Effector memory CD4-positive, alpha-beta T cell (primary cell): ENCODE measurements around the gene PPP4R4.

ENCODE experiments used
- DNase-seq, 3 donors: peaks; one replicate each; pipeline ENCODE4 v3.0.0-alpha.2; 2020
- H3K27ac ChIP-seq: 2 replicates; pipeline ENCODE4 v1.7.0; 2013; ENCODE audit warnings: mild to moderate bottlenecking, low read length, moderate library complexity; ENCODE audit not compliant: insufficient read depth, poor library complexity, severe bottlenecking
- H3K27me3 ChIP-seq: replicated peaks from 2 replicates; pipeline ENCODE4 v1.7.0; 2013; ENCODE audit warnings: mild to moderate bottlenecking, low read length; ENCODE audit not compliant: insufficient read depth, control insufficient read depth, poor library complexity, severe bottlenecking
- H3K36me3 ChIP-seq: 2 replicates; pipeline ENCODE4 v1.7.0; 2013; ENCODE audit warnings: mild to moderate bottlenecking, low read length, moderate library complexity; ENCODE audit not compliant: control insufficient read depth, insufficient read depth
- H3K4me1 ChIP-seq: 2 replicates; pipeline ENCODE4 v1.7.0; 2013; ENCODE audit warnings: low read length, mild to moderate bottlenecking; ENCODE audit not compliant: control insufficient read depth, insufficient read depth, poor library complexity, severe bottlenecking
- H3K4me3 ChIP-seq: 2 replicates; pipeline ENCODE4 v1.7.0; 2013; ENCODE audit warnings: low read length, low read depth, mild to moderate bottlenecking; ENCODE audit not compliant: insufficient read depth, poor library complexity, severe bottlenecking
- H3K9me3 ChIP-seq: 2 replicates; pipeline ENCODE4 v1.7.0; 2013; ENCODE audit warnings: mild to moderate bottlenecking, low read length, moderate library complexity; ENCODE audit not compliant: control insufficient read depth

Gene PPP4R4

DNA sequence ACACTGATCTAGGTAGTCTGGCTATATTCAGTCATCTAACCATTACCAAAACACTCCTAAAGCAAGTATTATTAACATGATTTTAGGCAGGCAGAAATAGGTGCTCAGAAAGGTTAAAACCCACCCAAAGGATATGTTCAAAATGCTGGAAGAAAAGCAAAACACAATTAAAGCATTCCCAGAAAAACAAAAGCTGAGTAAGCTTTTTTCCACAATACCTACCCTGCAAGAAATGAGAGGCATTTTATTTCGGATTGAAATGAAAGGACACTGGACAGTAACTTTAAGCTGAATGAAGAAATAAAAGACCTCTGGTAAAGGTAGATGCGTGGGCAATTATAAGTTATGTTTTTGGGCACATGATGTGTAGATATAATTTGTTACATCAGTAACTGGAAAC, 140.8 kb downstream of the PPP4R4 start:
- Histone ChIP-seq H3K27me3 (no peaks in the 10 kb centered on the region), H3K4me3 (no peak overlapping the region), H3K36me3 (no peaks in the 10 kb centered on the region), H3K27ac (no peak overlapping the region), H3K9me3 (no peaks in the 10 kb centered on the region), H3K4me1 (no peaks in the 10 kb centered on the region)
- no peak for DNase-seq

DNA sequence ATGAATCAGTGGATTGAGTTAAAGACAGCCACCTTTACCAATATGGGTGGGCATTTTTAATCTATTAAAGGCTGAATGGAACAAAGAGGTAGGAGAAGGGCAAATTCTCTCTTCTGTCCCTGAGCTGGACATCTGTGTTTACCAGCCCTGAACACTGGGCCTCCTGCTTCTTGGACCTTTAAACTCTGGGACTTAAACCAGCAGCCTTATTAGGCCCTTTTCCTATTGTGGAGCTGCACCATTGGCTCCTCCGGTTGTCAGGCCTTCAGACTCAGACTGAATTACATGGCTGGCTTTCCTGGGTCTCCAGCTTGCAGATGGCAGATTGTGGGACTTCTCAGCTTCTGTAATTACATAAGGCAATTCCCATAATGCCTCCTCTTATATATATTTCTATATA, 142.6 kb downstream of the PPP4R4 start:
- no peak overlapping the region for H3K4me3 ChIP-seq
- no peaks in the 10 kb centered on the region for H3K9me3 ChIP-seq
- no peaks in the 10 kb centered on the region for H3K27me3 ChIP-seq
- H3K36me3 ChIP-seq, result no peaks in the 10 kb centered on the region
- H3K4me1 ChIP-seq, result no peaks in the 10 kb centered on the region
- no peak overlapping the region for H3K27ac ChIP-seq
- DNase-seq, result no peak

DNA sequence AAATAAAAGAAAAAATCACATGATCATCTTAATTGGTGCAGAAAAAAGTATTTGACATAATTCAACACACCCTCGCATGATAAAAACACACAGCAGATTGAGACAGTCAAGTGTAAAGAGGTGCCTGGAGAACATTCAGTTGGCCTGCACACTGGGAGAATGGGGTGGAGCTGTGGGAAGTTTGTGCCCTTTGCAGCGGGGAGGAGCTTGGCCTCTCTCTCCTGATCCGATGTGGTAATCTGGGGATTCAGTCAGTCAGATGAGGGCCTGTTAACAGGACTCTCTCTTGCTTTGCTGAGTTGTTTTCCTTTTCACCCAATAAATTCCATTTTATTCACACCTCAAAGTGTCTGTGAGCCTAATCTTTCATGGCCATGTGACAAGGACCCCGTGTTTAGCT, 143.1 kb downstream of the PPP4R4 start:
- no peak overlapping the region for H3K4me3 ChIP-seq
- H3K36me3 ChIP-seq, result no peaks in the 10 kb centered on the region
- H3K27ac ChIP-seq, result no peak overlapping the region
- no peak for DNase-seq
- no peaks in the 10 kb centered on the region for H3K27me3 ChIP-seq
- H3K9me3 ChIP-seq, result no peaks in the 10 kb centered on the region
- no peaks in the 10 kb centered on the region for H3K4me1 ChIP-seq

DNA sequence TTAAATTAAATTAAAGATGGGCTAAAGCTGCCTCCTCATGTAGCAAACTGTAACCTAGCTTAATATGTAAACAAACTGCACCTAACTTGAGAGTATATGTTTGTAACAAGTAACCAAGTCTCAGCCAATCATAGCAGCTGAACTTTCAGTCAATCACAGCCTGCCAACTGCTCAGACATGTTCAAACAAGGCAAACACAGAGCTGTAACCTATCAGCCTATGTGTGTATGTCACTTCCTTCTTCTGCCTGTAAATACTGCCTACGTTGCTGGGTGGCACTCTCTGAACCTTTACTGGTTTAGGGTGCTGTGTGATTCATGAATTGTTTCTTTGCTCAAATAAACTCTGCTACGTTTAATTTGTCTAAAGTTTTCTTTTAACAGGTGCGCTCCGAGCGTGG, 146.1 kb downstream of the PPP4R4 start:
- no peak overlapping the region for H3K27ac ChIP-seq
- no peaks in the 10 kb centered on the region for H3K27me3 ChIP-seq
- no peak overlapping the region for H3K4me3 ChIP-seq
- no peaks in the 10 kb centered on the region for H3K4me1 ChIP-seq
- H3K36me3 ChIP-seq, result no peaks in the 10 kb centered on the region
- H3K9me3 ChIP-seq, result no peaks in the 10 kb centered on the region
- no peak for DNase-seq

DNA sequence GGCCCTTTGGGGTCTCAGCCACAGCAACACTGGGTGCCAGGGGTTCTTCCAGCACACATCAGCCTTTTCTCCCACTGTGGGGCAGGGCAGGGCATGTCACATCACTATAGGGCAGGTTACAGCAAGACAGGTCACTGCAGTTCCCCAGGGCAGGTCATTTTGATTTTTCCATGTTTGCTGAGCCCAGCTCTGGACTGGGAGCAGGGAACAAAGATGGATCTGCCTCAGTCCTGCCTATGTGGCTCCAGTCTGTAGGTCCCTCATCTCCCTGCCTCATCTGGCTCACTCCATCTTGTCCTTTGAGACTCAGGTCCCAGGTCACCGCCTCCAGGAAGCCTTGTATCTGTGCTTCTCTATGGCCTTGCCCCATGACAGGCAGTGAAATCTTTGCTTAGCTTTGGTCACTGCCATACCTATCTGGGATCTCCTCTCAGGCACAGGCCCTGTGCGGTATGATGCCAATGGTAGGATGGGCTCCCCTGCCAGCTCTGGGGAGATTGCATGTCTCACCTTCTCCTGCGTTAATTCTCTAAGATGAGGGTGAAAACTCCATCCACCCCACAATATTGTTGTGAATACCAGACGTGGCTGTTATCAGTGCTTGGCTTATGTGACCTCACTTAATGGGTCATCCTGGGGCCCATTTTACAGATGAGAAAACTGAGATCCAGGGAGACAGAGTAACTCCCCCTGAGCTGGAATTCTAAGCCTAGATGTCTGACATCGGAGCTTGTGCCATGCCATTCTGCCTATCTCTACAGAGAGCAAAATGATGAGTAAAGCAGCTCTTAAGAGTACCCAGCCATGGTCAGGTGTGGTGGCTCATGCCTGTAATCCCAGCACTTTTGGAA, 147.5 kb downstream of the PPP4R4 start:
- Histone ChIP-seq H3K4me3 (no peak overlapping the region), H3K9me3 (no peaks in the 10 kb centered on the region), H3K4me1 (no peaks in the 10 kb centered on the region), H3K36me3 (no peaks in the 10 kb centered on the region), H3K27ac (no peak overlapping the region), H3K27me3 (no peaks in the 10 kb centered on the region)
- DNase-seq, result no peak

DNA sequence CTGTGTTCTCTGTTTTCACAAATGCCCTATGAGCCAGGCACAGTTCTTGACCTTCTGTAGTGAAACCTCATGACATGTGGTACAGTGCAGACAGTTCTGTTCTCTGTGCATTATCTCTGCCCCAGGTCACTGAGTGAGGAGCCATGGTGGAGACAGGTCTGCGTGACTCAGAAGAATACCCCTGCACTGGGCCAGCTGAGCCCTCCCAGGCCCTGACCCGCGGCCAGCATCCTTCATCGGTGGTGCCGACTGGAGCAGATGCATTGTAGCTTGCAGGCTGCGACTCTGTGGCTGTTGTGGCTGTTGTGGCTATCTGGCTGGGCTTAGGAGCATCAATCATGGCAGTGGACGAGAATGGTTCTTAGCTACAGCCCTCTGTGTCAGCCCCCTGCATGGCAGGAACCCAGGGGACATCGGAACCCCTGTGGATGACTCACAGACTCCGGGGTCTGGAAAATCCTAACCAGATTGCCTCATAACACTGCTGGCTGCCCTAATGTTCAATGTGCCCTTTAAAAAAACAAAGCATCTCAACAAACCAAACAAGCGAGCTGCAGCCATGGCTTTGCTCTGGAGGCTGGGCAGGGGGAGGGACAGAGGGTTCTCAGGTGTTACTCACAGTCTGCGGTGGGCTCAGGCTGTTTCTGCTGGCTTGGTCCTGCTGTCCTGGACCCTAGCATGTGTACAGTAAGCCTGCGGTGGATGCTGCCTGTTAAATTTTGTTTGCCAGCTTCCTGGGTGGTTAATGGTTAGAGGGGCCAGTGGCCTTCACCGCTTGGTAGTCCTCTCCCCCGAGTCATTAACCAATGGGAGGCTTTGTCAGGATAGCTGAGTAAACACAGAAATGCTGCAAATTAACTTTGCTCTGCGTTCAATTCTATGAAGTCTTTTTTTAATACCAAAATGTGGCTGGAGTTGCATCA, 148.8 kb downstream of the PPP4R4 start, which contains the start of gene SERPINA6:
Gene SERPINA6, minus strand, starts transcription at position 689 of the 923 bp plus-strand sequence. CDS start 8,688 bp downstream, outside the sequence.
- no peaks in the 10 kb centered on the region for H3K36me3 ChIP-seq
- no peaks in the 10 kb centered on the region for H3K4me1 ChIP-seq
- no peak for DNase-seq
- no peak within 1 kb of the TSS for H3K27ac ChIP-seq
- H3K27me3 ChIP-seq, result no peaks in the 10 kb centered on the region
- no peaks in the 10 kb centered on the region for H3K9me3 ChIP-seq
- no peak within 1 kb of the TSS for H3K4me3 ChIP-seq

DNA sequence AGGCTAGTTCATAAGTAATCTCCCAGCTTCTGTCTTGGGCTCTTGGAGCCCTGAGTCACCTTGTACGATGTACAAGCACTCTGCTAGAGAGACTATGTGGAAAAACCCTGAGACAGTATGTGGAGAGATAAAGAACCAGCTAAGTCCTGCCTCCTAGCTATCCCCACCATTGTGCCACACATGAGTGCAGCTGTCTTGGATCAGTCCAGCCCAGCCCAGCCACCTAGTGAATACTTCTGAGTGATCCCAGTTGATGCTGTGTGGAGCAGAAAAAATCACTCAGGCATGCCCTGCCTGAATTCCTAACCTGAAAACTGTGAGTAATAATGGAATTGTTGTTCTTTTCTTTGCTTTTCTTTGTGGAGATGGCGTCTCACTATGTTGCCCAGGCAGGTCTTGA, 154.1 kb downstream of the PPP4R4 start:
- no peaks in the 10 kb centered on the region for H3K27me3 ChIP-seq
- no peak for DNase-seq
- no peak overlapping the region for H3K4me3 ChIP-seq
- H3K36me3 ChIP-seq, result no peaks in the 10 kb centered on the region
- H3K4me1 ChIP-seq, result no peaks in the 10 kb centered on the region
- H3K9me3 ChIP-seq, result no peaks in the 10 kb centered on the region
- H3K27ac ChIP-seq, result no peak overlapping the region
